M059J (cell line): ENCODE measurements around the gene PDGFA. TPM values are rescaled to one million over a fixed set of nuclear protein-coding genes. Genes with fewer than 3 reads are reported as not detected.

Experiments
- DNase-seq: peaks from one replicate; pipeline ENCODE4 v3.0.0-alpha.2; 2012; ENCODE audit warnings: low read depth
- total RNA-seq: library from RNA; depleted of rRNA; stranded (reverse); fragments of >200 nt; shearing (Covaris generic); gene quantifications from 2 replicates; pipeline ENCODE4 v1.2.3, GENCODE V29; 2014

PDGFA gene
- total RNA-seq, 1 experiment from 2014 or later: 6.3 TPM

- no peak for DNase-seq
Measured at GRCh38 chr7:461453-462172, 58.0 kb downstream of the PDGFA start.

GRCh38 chr7:461117-461452 is 58.6 kb downstream of the PDGFA start:
- DNase-seq: no peak

GRCh38 chr7:460374-461116 is 59.1 kb downstream of the PDGFA start:
- DNase-seq: no peak

- no peak for DNase-seq
Measured at GRCh38 chr7:459584-460373, 59.9 kb downstream of the PDGFA start.

- DNase-seq: no peak
Measured at GRCh38 chr7:458511-459245, 61.0 kb downstream of the PDGFA start.

GRCh38 chr7:457814-458510 is 61.7 kb downstream of the PDGFA start:
- DNase-seq: no peak

- peak; percentile 47 for DNase-seq
Measured at GRCh38 chr7:455110-455928, 64.3 kb downstream of the PDGFA start.

GRCh38 chr7:454356-455109 is 65.1 kb downstream of the PDGFA start:
- no peak for DNase-seq

- DNase-seq: no peak
Measured at GRCh38 chr7:453597-454306, 65.9 kb downstream of the PDGFA start.

GRCh38 chr7:452791-453455 is 66.7 kb downstream of the PDGFA start:
- no peak for DNase-seq

GRCh38 chr7:452226-452751 is 67.4 kb downstream of the PDGFA start:
- DNase-seq: no peak

- no peak for DNase-seq
Measured at GRCh38 chr7:451255-452225, 68.1 kb downstream of the PDGFA start.

- no peak for DNase-seq
Measured at GRCh38 chr7:450741-451140, 68.9 kb downstream of the PDGFA start.

GRCh38 chr7:450036-450435 is 69.6 kb downstream of the PDGFA start:
- DNase-seq: no peak

GRCh38 chr7:449324-450019 is 70.2 kb downstream of the PDGFA start:
- no peak for DNase-seq

GRCh38 chr7:447523-447922 is 72.1 kb downstream of the PDGFA start:
- no peak for DNase-seq
